DMS 273 treated with DMSO at 0.1 percent for 48 hours (cell line): Measurements from ENCODE around the gene RPS2.
"Not testable (repeated sequence)": the region's sequence is repeated elsewhere in the genome, so short reads cannot be mapped to it uniquely, and the experiment has no call there.

Experiments
- DNase-seq: peaks from one replicate; lab custom pipeline; 2025; lab: John Stamatoyannopoulos, UW

The RPS2 gene

GRCh38 chr16:1942047-1942809 lies 22.4 kb downstream of the RPS2 start:
- DNase-seq: no peak

DNA sequence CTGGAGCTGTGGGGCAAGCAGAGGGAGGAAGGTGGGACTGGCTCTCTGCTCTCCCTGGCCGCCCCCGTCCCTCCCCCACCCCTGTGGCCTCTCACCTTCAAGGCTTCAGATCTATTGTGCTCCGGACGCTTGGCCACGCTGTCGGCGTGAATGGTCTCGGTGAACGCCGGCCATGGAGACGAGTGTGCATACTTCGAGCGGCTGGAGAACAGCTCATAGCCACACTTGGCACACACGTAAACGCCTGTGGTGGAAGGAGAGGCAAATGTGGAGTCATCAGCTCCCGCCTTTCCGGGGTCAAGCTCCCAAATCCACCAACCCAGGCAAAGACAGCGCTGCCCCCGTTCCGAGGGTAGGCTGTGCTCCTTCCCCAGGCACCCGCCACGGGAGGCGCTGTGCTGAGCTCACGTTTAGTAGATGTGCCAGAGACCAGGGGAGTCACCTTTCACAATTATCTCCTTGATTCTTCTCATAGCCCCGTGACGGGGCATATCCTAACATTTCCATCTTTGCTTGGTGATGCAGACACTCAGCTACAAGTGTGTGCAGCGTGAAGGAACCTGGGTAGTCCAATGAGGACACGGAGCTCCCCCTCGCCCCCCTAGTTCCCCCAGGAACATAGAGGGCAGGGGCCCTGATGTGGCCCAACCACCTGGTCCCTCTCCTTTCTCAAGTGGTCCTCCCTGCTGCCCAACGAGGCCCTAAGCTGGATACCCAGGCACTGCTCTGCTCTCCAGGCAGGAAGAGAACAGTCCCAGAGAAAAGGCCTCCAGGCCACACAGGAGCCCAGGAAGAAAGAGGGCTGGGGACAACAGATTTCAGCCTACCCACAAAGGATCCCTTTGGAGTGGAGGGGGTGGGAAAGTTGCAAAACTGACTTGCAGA lies 23.2 kb downstream of the RPS2 start:
- DNase-seq: no peak

GRCh38 chr16:1940273-1941161 lies 24.1 kb downstream of the RPS2 start:
- DNase-seq: no peak

GRCh38 chr16:1939833-1940232 lies 24.8 kb downstream of the RPS2 start:
- not testable (repeated sequence) for DNase-seq

DNA sequence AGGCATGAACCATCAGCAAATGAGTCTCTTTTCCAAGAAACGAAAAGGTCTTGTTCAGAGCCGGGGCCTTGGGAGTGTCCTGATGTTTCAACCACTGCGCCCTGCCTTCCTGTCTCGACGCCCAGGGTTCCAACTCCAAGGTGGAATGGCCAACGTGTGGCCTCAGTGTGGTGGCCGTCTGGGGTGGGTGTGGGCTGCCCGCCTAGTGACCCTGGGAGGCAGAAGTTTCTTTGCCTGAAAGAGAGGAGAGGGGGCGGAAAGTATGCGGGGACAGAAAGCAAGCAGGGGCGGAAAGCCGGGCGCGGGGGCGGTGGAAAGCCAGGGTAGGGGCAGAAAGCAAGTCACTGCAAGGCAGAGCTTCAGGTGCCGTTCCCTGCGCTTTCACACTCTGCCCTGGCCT lies 25.7 kb downstream of the RPS2 start:
- no peak for DNase-seq

- no peak for DNase-seq
Observed at GRCh38 chr16:1938316-1938715, 26.3 kb downstream of the RPS2 start.

- DNase-seq: no peak
Observed at GRCh38 chr16:1936945-1937479, 27.6 kb downstream of the RPS2 start.

DNA sequence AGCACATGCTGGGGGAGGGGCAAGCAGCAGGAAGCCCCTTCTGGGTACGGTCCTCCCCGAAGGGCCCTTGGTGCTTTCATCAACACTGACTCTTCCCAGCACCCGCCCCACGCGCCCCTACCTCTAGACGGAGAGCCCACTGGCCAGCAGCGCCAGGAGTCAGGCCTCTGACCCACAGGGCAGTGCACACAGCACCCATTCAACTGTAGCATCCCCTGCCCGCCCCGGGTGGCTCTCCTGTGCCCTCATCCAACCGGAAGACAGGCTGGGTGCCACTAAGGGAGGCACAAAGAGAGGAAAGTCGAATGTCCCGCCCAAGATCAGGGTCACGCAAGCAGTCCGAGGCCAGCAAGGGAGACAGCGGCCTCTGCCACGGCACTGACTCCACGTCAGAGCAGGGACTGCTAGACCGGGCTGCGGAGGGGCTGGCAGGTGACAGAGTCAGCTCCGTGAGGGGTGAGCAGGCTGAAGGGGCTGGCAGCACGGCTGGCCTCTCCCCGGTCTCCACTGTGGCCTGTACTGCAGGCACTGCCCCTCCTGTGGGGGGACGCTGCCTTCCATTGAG lies 31.4 kb downstream of the RPS2 start:
- no peak for DNase-seq

DNA sequence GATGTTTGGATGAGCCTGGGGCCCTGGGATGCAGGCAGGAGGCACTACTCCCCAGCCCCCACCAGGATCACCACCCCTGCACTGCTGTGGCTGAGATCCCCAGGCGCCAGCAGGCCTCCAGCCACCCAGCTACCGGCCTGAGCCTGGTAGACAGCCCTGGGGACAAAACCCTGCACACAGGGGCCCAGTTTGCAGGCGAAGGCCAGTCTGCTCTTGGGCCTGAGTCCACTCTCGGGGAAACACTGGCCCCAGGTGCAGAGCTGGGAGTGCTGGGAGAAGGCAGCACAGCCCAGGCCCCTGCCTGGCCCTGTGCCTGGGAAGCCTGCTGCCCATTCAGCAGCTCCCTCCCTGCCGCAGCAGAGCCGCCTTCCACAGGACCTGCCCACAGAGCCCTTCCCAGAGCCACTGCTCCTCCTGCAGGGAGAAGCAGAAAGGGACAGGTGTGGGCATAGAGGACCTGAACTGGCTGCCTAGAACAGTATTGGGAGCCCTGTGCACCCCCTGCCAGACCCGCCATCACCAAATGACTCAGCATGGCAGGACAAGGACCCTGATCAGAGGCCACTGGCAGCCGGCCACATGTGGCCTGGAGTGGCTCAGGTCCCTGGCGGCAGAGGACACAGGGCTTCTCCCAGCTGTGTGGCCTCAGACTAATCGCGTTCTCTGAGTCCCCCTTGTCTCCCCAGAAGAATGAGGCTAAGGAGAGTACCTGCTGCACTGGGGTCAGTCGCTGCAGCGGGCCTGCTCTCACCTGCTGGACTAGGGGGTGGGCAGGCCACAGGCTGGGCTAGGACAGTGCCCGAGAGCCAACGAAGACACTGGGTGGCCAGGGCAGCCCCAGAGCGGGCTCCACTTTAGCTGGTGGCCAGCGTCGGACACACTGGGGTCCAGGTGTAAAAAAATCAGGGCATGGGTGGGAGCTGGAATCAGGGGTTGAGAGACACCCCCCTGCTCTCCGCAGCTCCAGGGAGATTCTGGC lies 32.3 kb downstream of the RPS2 start:
- peak; percentile 43 for DNase-seq

DNA sequence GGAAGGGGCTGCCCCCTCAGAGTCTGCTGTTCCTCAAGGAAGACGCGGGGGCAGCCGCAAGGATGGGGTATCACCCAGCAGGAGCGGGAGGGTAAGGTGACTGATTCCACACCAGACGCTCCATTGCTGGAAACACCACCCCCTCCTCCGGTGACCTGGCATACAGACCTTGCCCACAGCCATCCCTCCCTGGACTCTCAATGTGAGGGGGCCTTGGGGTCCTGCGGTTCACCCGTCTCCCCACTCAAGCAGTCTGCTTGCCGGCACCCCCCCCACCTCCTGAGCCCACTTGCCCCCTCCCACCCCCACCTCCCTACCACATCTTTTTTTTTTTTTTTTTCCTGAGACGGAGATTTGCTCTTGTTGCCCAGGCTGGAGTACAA lies 34.3 kb downstream of the RPS2 start:
- no peak for DNase-seq

DNA sequence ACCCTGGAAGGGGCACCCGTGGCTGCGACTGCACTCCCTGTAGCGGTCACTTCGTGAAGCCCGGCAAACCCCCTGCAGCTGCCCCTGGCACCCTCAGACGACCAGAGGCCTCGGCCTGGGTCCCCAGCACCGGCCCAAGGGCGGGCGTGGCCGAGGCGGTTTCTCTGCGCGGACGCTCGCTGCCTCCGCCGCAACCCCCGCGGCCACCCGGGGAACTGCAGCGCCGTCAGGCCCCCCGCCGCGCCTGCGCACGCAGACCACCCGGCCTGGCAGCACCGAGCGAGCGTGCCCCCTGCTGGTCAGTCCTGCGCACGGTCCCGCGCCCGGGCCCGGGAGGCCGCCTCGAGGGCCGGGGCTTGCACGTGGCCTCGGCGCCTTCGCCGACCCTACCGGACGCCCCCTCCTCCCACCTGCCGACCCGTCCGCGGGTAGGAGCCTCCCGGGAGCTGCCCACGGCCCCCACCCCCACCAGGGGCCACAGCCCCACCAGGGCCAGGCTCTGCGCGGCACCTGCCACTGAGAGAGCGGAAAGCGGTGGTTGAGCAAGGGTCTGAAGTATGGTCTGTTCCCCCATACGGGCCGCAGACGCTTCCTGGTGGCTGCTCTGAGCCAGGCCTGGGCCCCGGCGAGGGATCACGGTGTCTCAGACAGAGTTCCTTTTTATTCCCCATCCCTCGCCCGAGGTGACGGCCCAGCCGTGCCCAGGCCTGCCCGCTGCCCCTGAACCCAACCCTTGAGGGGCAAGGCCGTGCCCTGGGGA lies 34.9 kb downstream of the RPS2 start:
- DNase-seq: peak; percentile 24

DNA sequence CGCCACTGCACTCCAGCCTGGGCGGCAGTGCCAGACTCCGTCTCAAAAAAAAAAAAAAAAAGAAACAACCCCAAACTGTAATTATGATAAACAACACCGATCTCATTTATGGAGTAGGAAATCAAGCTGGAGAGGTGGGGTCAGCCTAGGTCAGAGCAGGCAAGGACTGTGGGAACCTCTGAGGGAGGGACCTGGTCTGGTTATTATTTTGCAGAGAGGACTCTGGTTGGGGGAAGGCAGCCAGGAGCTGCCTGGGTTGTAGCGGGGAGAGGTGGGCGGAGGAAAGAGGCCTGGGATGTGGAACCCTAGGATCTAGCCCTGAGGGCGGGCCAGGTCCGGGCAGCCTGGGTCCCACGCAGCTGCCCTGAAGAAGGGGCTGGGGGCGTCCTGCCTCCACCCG lies 35.5 kb downstream of the RPS2 start:
- peak; percentile 22 for DNase-seq

DNA sequence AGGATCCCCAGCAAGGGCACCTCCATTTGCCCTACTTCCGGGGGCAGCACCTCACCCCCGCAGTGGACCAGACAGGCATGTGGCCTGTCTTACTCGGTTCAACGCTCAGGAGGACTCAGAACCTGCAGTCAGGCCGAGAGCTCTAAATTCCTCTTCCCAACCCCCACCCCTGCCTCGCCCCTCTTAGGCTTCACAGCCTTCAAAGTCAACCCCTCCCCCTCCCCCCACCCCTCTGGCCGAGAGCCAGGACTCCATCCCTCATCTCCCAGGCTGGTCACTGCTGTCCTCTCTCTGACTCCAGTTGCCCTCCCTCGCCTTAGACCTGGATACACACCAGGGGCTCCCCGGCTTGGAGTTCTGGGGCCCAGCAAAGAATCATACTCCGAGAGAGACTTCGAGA lies 38.4 kb downstream of the RPS2 start:
- DNase-seq: no peak

DNA sequence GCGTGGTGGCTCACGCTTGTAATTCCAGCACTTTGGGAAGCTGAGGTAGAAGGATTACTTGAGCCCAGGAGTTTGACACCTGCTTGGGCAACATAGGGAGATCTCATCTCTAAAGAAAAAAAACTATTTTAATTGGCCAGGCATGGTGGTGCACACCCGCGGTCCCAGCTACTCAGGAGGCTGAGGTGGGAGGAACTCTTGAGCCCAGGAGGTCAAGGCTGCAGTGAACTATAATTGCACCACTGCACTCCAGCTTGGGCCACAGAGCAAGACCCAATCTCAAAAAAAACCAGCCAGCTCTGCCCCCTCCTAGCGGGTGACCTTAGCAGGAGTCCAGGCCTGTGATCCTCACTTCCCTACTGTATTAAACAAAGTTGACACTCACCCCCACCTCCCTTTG lies 40.5 kb downstream of the RPS2 start:
- DNase-seq: no peak

DNA sequence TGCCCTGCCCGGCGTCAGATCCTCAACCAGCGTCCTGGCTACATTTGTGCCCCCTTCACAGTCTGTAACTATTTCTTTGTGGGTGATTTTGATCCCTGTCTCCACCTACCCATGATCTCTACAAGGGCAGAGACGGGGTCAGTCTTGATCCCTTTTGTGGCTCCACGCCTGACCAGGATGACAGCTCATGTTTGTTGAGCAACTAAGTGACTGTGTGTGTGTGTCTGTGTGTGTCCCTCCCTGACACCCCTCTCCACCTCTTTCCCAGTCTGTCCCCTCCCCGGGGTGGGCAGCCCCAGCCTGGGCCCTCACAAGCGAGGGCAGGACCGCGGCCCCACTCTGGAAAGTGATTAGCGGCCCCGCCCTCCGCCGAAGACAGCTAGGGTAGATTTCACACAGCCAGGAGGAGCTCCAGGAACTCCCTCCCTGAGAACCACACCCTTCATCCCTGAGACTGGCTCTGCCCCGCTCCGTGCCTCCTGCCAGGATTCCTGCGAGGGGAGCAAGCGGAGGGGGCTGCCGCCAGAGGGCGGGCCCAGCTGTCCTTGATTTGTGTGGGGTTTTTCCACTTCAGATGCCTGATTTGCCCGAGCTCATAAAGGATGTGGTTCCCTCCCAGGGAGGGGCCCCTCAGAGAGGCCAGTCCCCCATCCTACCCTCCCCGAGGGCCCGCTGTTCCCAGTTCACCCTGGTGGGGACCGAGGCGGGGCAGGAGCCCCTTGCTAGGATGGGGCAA lies 41.2 kb downstream of the RPS2 start:
- peak; percentile 57 for DNase-seq

DNA sequence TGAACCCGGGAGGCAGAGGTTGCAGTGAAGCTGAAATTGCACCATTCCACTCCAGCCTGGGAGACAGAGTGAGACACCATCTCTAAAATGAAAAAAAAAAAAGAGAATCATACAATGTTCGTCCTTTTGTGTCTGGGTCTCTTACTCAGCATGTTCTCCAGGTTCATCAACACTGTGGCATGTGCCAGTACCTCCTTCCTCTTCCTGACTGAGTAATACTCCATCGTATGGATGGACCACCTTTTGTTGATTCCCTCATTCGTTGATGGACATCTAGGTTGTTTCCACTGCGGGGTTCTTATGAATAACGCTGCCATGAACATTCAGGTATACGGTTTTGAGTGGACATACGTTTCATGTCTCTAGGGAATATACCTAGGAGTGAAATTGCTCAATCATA lies 42.3 kb downstream of the RPS2 start:
- DNase-seq: no peak

- DNase-seq: peak; percentile 27
Observed at GRCh38 chr16:1920727-1921171, 43.9 kb downstream of the RPS2 start.

GRCh38 chr16:1920122-1920521 lies 44.5 kb downstream of the RPS2 start:
- DNase-seq: not testable (repeated sequence)
